ENCODE data around the gene CNGB1. TPM values are rescaled to one million over a fixed set of nuclear protein-coding genes. Genes with fewer than 3 reads are reported as not detected.

Gene CNGB1
- total RNA-seq, 2 experiments from 2014 or later, result not detected

GRCh38 chr16:57972306-57972705, 1.4 kb upstream of the CNGB1 start:
- POLR2A ChIA-PET, result interaction anchor here (0.6 kb wide), 1 partner anchor 245 kb away, joined by 3 read pairs; no protein-coding TSS in a partner anchor
- H3K4me2 ChIP-seq (ENCODE audit: low read length), result no peak overlapping the region
- no peaks in the 10 kb centered on the region for H3K36me3 ChIP-seq (ENCODE audit: insufficient read depth, low read length)
- H4K20me1 ChIP-seq (ENCODE audit: insufficient read depth, low read length), result no peaks in the 10 kb centered on the region
- CTCF ChIA-PET (ENCODE audit: unreplicated experiment), result no interaction called here
- H3K27ac ChIP-seq (ENCODE audit: low read depth, low read length, poor library complexity, severe bottlenecking), result no peak overlapping the region
- no peak for DNase-seq (ENCODE audit: low spot score)
- intact Hi-C loops (cut with micrococcal nuclease; ENCODE audit: unreplicated experiment), result no loop called here
- no peaks in the 10 kb centered on the region for H3K4me1 ChIP-seq (ENCODE audit: insufficient read depth, low read length, poor library complexity, severe bottlenecking)
- no TSS peak for BruUV-seq (replicated peaks)
- no peaks in the 10 kb centered on the region for H3K9me2 ChIP-seq (ENCODE audit: insufficient read depth, low read length)
- no peak overlapping the region for H2AFZ ChIP-seq (ENCODE audit: low read length)
- no peaks in the 10 kb centered on the region for H3K9me3 ChIP-seq (ENCODE audit: low read length)
- H3K79me2 ChIP-seq (ENCODE audit: insufficient read depth, low read depth, low read length), result no peaks in the 10 kb centered on the region
- no peak overlapping the region for H3K4me3 ChIP-seq (ENCODE audit: low read depth, low read length, poor library complexity, severe bottlenecking)
- no peak for TF ChIP-seq CTCF (conservative IDR thresholded peaks at IDR 0.05; ENCODE audit: low read length)

- CTCF ChIA-PET (ENCODE audit: unreplicated experiment), result interaction anchor here (0.6 kb wide), 1 partner anchor 249 kb away, joined by 3 read pairs; no protein-coding TSS in a partner anchor
- H3K36me3 ChIP-seq (ENCODE audit: insufficient read depth, low read length), result no peaks in the 10 kb centered on the region
These were observed 920 bp upstream of the CNGB1 start for GRCh38 chr16:57971848-57972247.

GRCh38 chr16:57970319-57970718, 609 bp downstream of the CNGB1 start:
- H2AFZ ChIP-seq (ENCODE audit: low read length), result no peak overlapping the region
- no peaks in the 10 kb centered on the region for H4K20me1 ChIP-seq (ENCODE audit: insufficient read depth, low read length)
- H3K4me3 ChIP-seq (ENCODE audit: low read depth, low read length, poor library complexity, severe bottlenecking), result no peak overlapping the region
- no peaks in the 10 kb centered on the region for H3K79me2 ChIP-seq (ENCODE audit: insufficient read depth, low read depth, low read length)
- H3K27ac ChIP-seq (ENCODE audit: low read depth, low read length, poor library complexity, severe bottlenecking), result no peak overlapping the region
- no peak overlapping the region for H3K4me2 ChIP-seq (ENCODE audit: low read length)
- intact Hi-C loops (cut with micrococcal nuclease; ENCODE audit: unreplicated experiment), result no loop called here
- CTCF ChIA-PET (ENCODE audit: unreplicated experiment), result no interaction called here
- BruUV-seq (replicated peaks), result no TSS peak
- H3K4me1 ChIP-seq (ENCODE audit: insufficient read depth, low read length, poor library complexity, severe bottlenecking), result no peaks in the 10 kb centered on the region
- TF ChIP-seq CTCF (conservative IDR thresholded peaks at IDR 0.05; ENCODE audit: low read length), result no peak
- no peak for TF ChIP-seq EZH2phosphoT487 (IDR thresholded peaks at IDR 0.05; ENCODE audit: borderline replicate concordance, low read depth, low read length)
- POLR2A ChIA-PET, result interaction anchor here (0.7 to 0.8 kb wide), 2 partner anchors 23 to 1350 kb away, joined by 3 to 4 read pairs; no protein-coding TSS in a partner anchor
- H3K9me2 ChIP-seq (ENCODE audit: insufficient read depth, low read length), result no peaks in the 10 kb centered on the region
- no peaks in the 10 kb centered on the region for H3K9me3 ChIP-seq (ENCODE audit: low read length)
- H3K36me3 ChIP-seq (ENCODE audit: insufficient read depth, low read length), result no peaks in the 10 kb centered on the region
- DNase-seq (ENCODE audit: low spot score), result no peak

More at GRCh38 chr16:57971848-57972247, 920 bp upstream of the CNGB1 start:
- intact Hi-C loops (cut with micrococcal nuclease; ENCODE audit: unreplicated experiment), result no loop called here
- H3K4me3 ChIP-seq (ENCODE audit: low read depth, low read length, poor library complexity, severe bottlenecking), result no peak overlapping the region
- TF ChIP-seq CTCF (conservative IDR thresholded peaks at IDR 0.05; ENCODE audit: low read length) (no peak), EZH2phosphoT487 (IDR thresholded peaks at IDR 0.05; ENCODE audit: borderline replicate concordance, low read depth, low read length) (no peak)
- no peak for DNase-seq (ENCODE audit: low spot score)
- H4K20me1 ChIP-seq (ENCODE audit: insufficient read depth, low read length), result no peaks in the 10 kb centered on the region
- BruUV-seq (replicated peaks), result no TSS peak
- H3K4me1 ChIP-seq (ENCODE audit: insufficient read depth, low read length, poor library complexity, severe bottlenecking), result no peaks in the 10 kb centered on the region
- no peaks in the 10 kb centered on the region for H3K9me2 ChIP-seq (ENCODE audit: insufficient read depth, low read length)
- no peaks in the 10 kb centered on the region for H3K9me3 ChIP-seq (ENCODE audit: low read length)
- H3K4me2 ChIP-seq (ENCODE audit: low read length), result no peak overlapping the region
- H3K27ac ChIP-seq (ENCODE audit: low read depth, low read length, poor library complexity, severe bottlenecking), result no peak overlapping the region
- POLR2A ChIA-PET, result interaction anchor here (0.6 kb wide), 1 partner anchor 244 kb away, joined by 3 read pairs; no protein-coding TSS in a partner anchor
- no peak overlapping the region for H2AFZ ChIP-seq (ENCODE audit: low read length)
- no peaks in the 10 kb centered on the region for H3K79me2 ChIP-seq (ENCODE audit: insufficient read depth, low read depth, low read length)

All from OCI-LY7 (cell line).